ENCODE data around the gene ANKRD65. TPM values are rescaled to one million over a fixed set of nuclear protein-coding genes. Genes with fewer than 3 reads are reported as not detected.
"Not testable (repeated sequence)": the region's sequence is repeated elsewhere in the genome, so short reads cannot be mapped to it uniquely, and the experiment has no call there.

The ANKRD65 gene
- total RNA-seq, 1 experiment from 2014 or later, result not detected

DNA sequence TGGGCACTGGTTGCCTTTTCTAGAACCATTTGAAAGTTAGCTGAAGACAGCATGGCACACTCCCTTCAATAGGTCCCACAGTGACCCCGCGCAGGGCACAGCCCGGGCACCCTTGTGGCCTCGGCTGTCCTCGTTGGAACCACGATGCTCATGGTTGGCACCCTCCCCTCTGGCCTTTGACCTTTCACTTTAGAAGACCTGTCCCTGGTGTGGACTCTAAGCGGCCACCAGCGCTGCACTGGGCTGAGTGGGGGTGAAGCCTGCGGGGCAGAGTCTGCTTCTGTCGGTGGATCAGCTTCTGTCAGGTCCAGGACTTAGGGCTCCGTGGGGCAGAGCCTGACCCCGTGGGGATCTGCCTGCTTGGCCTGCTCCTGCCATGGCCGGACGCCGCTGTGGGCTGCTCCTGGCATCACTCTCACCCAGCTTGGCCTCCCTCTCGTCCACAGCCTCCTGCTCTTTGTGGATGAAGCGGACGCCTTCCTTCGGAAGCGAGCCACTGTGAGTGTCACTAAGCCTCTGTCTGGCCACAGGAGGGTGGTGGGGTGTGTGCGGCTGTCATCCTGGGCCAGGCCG lies 35.7 kb upstream of the ANKRD65 start:
- H3K27ac ChIP-seq (ENCODE audit: low read depth, low read length, poor library complexity, severe bottlenecking); BruUV-seq (replicated peaks); POLR2A ChIA-PET (ENCODE audit: low non-redundant PET); H3K9me3 ChIP-seq (ENCODE audit: low read depth, low read length, poor library complexity, severe bottlenecking); CTCF ChIA-PET; H3K4me1 ChIP-seq (ENCODE audit: insufficient read depth, low read length, poor library complexity, severe bottlenecking); H3K4me3 ChIP-seq (ENCODE audit: low read depth, low read length, poor library complexity, severe bottlenecking); H3K27me3 ChIP-seq (replicated peaks; ENCODE audit: insufficient read depth, low read depth, low read length, poor library complexity); DNase-seq (ENCODE audit: low spot score); H3K36me3 ChIP-seq (ENCODE audit: insufficient read depth, low read length, poor library complexity, severe bottlenecking): not testable (repeated sequence)
- intact Hi-C loops (cut with micrococcal nuclease; ENCODE audit: unreplicated experiment), result loop anchor here (5.0 kb wide), 1 partner anchor 39 kb away; no protein-coding TSS in a partner anchor

GRCh38 chr1:1455934-1456333 lies 34.9 kb upstream of the ANKRD65 start:
- H3K4me1 ChIP-seq (ENCODE audit: insufficient read depth, low read length, poor library complexity, severe bottlenecking); POLR2A ChIA-PET (ENCODE audit: low non-redundant PET); DNase-seq (ENCODE audit: low spot score); H3K9me3 ChIP-seq (ENCODE audit: low read depth, low read length, poor library complexity, severe bottlenecking); H3K27me3 ChIP-seq (replicated peaks; ENCODE audit: insufficient read depth, low read depth, low read length, poor library complexity); H3K4me3 ChIP-seq (ENCODE audit: low read depth, low read length, poor library complexity, severe bottlenecking); CTCF ChIA-PET; H3K36me3 ChIP-seq (ENCODE audit: insufficient read depth, low read length, poor library complexity, severe bottlenecking); H3K27ac ChIP-seq (ENCODE audit: low read depth, low read length, poor library complexity, severe bottlenecking); BruUV-seq (replicated peaks): not testable (repeated sequence)
- intact Hi-C loops (cut with micrococcal nuclease; ENCODE audit: unreplicated experiment), result loop anchor here (5.0 kb wide), 1 partner anchor 39 kb away; no protein-coding TSS in a partner anchor

- no peak overlapping the region for H3K4me3 ChIP-seq (ENCODE audit: low read depth, low read length, poor library complexity, severe bottlenecking)
- ChIA-PET CTCF (no interaction called here), POLR2A (ENCODE audit: low non-redundant PET) (no interaction called here)
- no peaks in the 10 kb centered on the region for H3K36me3 ChIP-seq (ENCODE audit: insufficient read depth, low read length, poor library complexity, severe bottlenecking)
- no peaks in the 10 kb centered on the region for H3K27me3 ChIP-seq (replicated peaks; ENCODE audit: insufficient read depth, low read depth, low read length, poor library complexity)
- no peak overlapping the region for H3K27ac ChIP-seq (ENCODE audit: low read depth, low read length, poor library complexity, severe bottlenecking)
- no peaks in the 10 kb centered on the region for H3K4me1 ChIP-seq (ENCODE audit: insufficient read depth, low read length, poor library complexity, severe bottlenecking)
- intact Hi-C loops (cut with micrococcal nuclease; ENCODE audit: unreplicated experiment), result loop anchor here (5.0 kb wide), 1 partner anchor 38 kb away; no protein-coding TSS in a partner anchor
- DNase-seq (ENCODE audit: low spot score), result no peak
- no TSS peak for BruUV-seq (replicated peaks)
- no peaks in the 10 kb centered on the region for H3K9me3 ChIP-seq (ENCODE audit: low read depth, low read length, poor library complexity, severe bottlenecking)
- TF ChIP-seq, protein P1, sequence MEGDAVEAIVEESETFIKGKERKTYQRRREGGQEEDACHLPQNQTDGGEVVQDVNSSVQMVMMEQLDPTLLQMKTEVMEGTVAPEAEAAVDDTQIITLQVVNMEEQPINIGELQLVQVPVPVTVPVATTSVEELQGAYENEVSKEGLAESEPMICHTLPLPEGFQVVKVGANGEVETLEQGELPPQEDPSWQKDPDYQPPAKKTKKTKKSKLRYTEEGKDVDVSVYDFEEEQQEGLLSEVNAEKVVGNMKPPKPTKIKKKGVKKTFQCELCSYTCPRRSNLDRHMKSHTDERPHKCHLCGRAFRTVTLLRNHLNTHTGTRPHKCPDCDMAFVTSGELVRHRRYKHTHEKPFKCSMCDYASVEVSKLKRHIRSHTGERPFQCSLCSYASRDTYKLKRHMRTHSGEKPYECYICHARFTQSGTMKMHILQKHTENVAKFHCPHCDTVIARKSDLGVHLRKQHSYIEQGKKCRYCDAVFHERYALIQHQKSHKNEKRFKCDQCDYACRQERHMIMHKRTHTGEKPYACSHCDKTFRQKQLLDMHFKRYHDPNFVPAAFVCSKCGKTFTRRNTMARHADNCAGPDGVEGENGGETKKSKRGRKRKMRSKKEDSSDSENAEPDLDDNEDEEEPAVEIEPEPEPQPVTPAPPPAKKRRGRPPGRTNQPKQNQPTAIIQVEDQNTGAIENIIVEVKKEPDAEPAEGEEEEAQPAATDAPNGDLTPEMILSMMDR (conservative IDR thresholded peaks at IDR 0.05; ENCODE audit: low read depth, low read length), result no peak
- TF ChIP-seq EZH2 (IDR thresholded peaks at IDR 0.05; ENCODE audit: borderline replicate concordance, low read depth, low read length, poor library complexity, severe bottlenecking), result no peak
These were observed 34.3 kb upstream of the ANKRD65 start for GRCh38 chr1:1455366-1455884.

- intact Hi-C loops (cut with micrococcal nuclease; ENCODE audit: unreplicated experiment), result loop anchor here (5.0 kb wide), 1 partner anchor 37 kb away; no protein-coding TSS in a partner anchor
- CTCF ChIA-PET; H3K9me3 ChIP-seq (ENCODE audit: low read depth, low read length, poor library complexity, severe bottlenecking); H3K27me3 ChIP-seq (replicated peaks; ENCODE audit: insufficient read depth, low read depth, low read length, poor library complexity); H3K36me3 ChIP-seq (ENCODE audit: insufficient read depth, low read length, poor library complexity, severe bottlenecking); H3K4me1 ChIP-seq (ENCODE audit: insufficient read depth, low read length, poor library complexity, severe bottlenecking); BruUV-seq (replicated peaks); DNase-seq (ENCODE audit: low spot score); H3K4me3 ChIP-seq (ENCODE audit: low read depth, low read length, poor library complexity, severe bottlenecking); H3K27ac ChIP-seq (ENCODE audit: low read depth, low read length, poor library complexity, severe bottlenecking); POLR2A ChIA-PET (ENCODE audit: low non-redundant PET): not testable (repeated sequence)
These were observed 33.4 kb upstream of the ANKRD65 start for GRCh38 chr1:1454286-1455056.
